OCI-LY7 (cell line): ENCODE measurements around the gene ARHGEF19. TPM values are rescaled to one million over a fixed set of nuclear protein-coding genes. Genes with fewer than 3 reads are reported as not detected.

Experiments used
- BruUV-seq: library from RNA; stranded (reverse); fragments of 400-500 nt; replicated peaks from 2 replicates; lab custom pipeline; 2021; lab: Mats Ljungman, UMichigan
- CTCF ChIA-PET: fragments of 300-600 bp; sonication (Branson Sonifier 250); formaldehyde crosslinking; loops from one replicate; lab custom pipeline; 2022; ENCODE audit warnings: antibody characterized with exemption; ENCODE audit not compliant: unreplicated experiment; lab: Charles Lee
- POLR2A ChIA-PET: fragments of 300-600 bp; sonication (Branson Sonifier 250); formaldehyde crosslinking; loops from one replicate; lab custom pipeline; 2022; ENCODE audit warnings: antibody characterized with exemption; lab: Charles Lee
- DNase-seq: peaks from one replicate; pipeline ENCODE4 v3.0.0-alpha.2; 2015; ENCODE audit warnings: low spot score
- H2AFZ ChIP-seq: fragments of 200-600 bp; sonication (generic), shearing (Covaris generic); 2 replicates; pipeline ENCODE4 v1.6.1; 2014; ENCODE audit warnings: mild to moderate bottlenecking, antibody characterized with exemption, low read length, moderate library complexity
- H3K27ac ChIP-seq: fragments of 200-600 bp; sonication (generic); 2 replicates; pipeline ENCODE4 v1.5.1; 2014; ENCODE audit warnings: mixed run types, low read depth, mild to moderate bottlenecking, moderate library complexity, low read length, inconsistent platforms; ENCODE audit not compliant: poor library complexity, severe bottlenecking
- H3K36me3 ChIP-seq: fragments of 200-600 bp; sonication (generic); 2 replicates; pipeline ENCODE4 v1.6.1; 2014; ENCODE audit warnings: mild to moderate bottlenecking, antibody characterized with exemption, low read length, moderate library complexity, mixed read lengths; ENCODE audit not compliant: insufficient read depth
- H3K4me1 ChIP-seq: fragments of 200-600 bp; sonication (generic); 2 replicates; pipeline ENCODE4 v1.5.1; 2014; ENCODE audit warnings: mild to moderate bottlenecking, low read length; ENCODE audit not compliant: insufficient read depth, poor library complexity, severe bottlenecking
- H3K4me2 ChIP-seq: fragments of 200-600 bp; sonication (generic); 2 replicates; pipeline ENCODE4 v1.6.1; 2014; ENCODE audit warnings: mild to moderate bottlenecking, low read length
- H3K4me3 ChIP-seq: fragments of 200-600 bp; sonication (generic); 2 replicates; pipeline ENCODE4 v1.5.1; 2014; ENCODE audit warnings: mild to moderate bottlenecking, low read depth, low read length; ENCODE audit not compliant: poor library complexity, severe bottlenecking
- H3K79me2 ChIP-seq: fragments of 200-600 bp; sonication (generic); 2 replicates; pipeline ENCODE4 v1.6.1; 2016; ENCODE audit warnings: low read depth, mild to moderate bottlenecking, low read length, moderate library complexity, mixed read lengths; ENCODE audit not compliant: insufficient read depth
- H3K9me2 ChIP-seq: fragments of 200-600 bp; sonication (generic); 2 replicates; pipeline ENCODE4 v1.6.1; 2016; ENCODE audit warnings: mild to moderate bottlenecking, low read length, mixed read lengths; ENCODE audit not compliant: insufficient read depth
- H3K9me3 ChIP-seq: fragments of 200-600 bp; sonication (generic); 2 replicates; pipeline ENCODE4 v1.6.1; 2014; ENCODE audit warnings: mild to moderate bottlenecking, mixed run types, low read length, mixed read lengths
- H4K20me1 ChIP-seq: fragments of 200-600 bp; sonication (generic); 2 replicates; pipeline ENCODE4 v1.6.1; 2014; ENCODE audit warnings: mild to moderate bottlenecking, antibody characterized with exemption, low read length, moderate library complexity, mixed read lengths; ENCODE audit not compliant: insufficient read depth
- EZH2phosphoT487 ChIP-seq: fragments of 200-600 bp; sonication (generic); IDR thresholded peaks from 2 replicates; pipeline ENCODE4 v1.6.1; 2018; ENCODE audit warnings: low read depth, borderline replicate concordance, mild to moderate bottlenecking, mixed run types, antibody characterized with exemption, low read length, moderate library complexity, mixed read lengths
- intact Hi-C: fragments of 100-400 bp; cut with micrococcal nuclease; formaldehyde crosslinking; loops from one replicate; pipeline ENCODE4 v1.10.0; 2022; ENCODE audit not compliant: unreplicated experiment
- total RNA-seq, 2 experiments: library from RNA; depleted of rRNA in 1 of 2; stranded (reverse); fragments of >200 nt in 1 of 2; shearing (Covaris generic) in 1 of 2; gene quantifications; 2 replicates each; pipeline ENCODE4 v1.2.3, GENCODE V29; 2014 to 2022
- TF ChIP-seq, protein P1 (sequence below): fragments of 200-600 bp; sonication (generic); conservative IDR thresholded peaks from 2 replicates; pipeline ENCODE4 v1.5.1; 2014; ENCODE audit warnings: mild to moderate bottlenecking, antibody characterized with exemption, low read length, moderate library complexity, mixed read lengths

Gene ARHGEF19
- total RNA-seq, 2 experiments from 2014 or later, result 2.7 to 6.2 TPM

DNA sequence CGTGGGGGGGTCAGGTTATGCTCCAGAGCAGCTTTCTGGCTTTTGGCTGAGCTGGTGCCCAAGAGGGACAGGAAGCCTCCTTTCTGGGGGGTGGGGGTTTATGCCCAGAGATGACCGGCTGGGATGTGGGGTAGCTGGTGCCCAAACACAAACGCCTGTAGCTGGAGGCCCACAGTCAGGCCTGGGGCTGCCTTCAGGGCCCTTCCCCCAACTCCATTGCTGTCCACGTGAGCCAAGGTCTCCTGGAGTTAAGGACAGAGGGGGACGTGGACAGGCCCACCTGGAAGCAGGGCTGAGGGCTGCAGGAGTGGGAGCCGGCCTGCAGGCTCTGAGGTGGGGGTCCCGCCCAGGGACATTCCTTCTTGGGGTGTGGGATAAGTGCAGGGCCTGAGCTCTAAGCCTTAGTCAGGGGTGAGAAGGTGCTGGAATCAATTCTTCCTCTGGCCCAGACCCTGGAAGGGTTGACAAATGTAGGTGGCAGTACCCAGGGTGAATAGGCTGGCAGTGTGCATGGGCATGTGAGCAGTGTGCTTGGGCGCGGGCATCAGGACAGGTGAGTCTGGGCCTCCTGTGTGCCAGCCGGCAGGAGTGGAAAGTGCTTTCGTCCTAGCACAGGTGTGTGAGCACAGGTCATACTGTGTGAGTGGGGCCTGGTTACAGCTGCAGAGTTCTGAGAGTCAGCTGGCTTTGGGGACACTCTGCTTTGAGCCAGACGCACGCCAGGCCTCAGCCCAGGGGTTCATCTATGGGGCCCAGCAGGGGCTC lies 17.7 kb upstream of the ARHGEF19 start:
- Histone ChIP-seq H3K4me3 (no peak overlapping the region), H3K79me2 (no peaks in the 10 kb centered on the region), H3K4me1 (no peaks in the 10 kb centered on the region), H3K27ac (no peak overlapping the region), H4K20me1 (no peaks in the 10 kb centered on the region), H2AFZ (no peak overlapping the region), H3K9me2 (no peaks in the 10 kb centered on the region), H3K4me2 (no peak overlapping the region), H3K9me3 (no peaks in the 10 kb centered on the region), H3K36me3 (no peaks in the 10 kb centered on the region)
- ChIA-PET CTCF (no interaction called here), POLR2A (interaction anchor here (0.8 kb wide), 1 partner anchor 19 kb away, joined by 3 read pairs; no protein-coding TSS in a partner anchor)
- no TSS peak for BruUV-seq
- TF ChIP-seq EZH2phosphoT487, result no peak
- TF ChIP-seq, protein P1, sequence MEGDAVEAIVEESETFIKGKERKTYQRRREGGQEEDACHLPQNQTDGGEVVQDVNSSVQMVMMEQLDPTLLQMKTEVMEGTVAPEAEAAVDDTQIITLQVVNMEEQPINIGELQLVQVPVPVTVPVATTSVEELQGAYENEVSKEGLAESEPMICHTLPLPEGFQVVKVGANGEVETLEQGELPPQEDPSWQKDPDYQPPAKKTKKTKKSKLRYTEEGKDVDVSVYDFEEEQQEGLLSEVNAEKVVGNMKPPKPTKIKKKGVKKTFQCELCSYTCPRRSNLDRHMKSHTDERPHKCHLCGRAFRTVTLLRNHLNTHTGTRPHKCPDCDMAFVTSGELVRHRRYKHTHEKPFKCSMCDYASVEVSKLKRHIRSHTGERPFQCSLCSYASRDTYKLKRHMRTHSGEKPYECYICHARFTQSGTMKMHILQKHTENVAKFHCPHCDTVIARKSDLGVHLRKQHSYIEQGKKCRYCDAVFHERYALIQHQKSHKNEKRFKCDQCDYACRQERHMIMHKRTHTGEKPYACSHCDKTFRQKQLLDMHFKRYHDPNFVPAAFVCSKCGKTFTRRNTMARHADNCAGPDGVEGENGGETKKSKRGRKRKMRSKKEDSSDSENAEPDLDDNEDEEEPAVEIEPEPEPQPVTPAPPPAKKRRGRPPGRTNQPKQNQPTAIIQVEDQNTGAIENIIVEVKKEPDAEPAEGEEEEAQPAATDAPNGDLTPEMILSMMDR, result no peak
- DNase-seq, result no peak
- intact Hi-C loops, result no loop called here

DNA sequence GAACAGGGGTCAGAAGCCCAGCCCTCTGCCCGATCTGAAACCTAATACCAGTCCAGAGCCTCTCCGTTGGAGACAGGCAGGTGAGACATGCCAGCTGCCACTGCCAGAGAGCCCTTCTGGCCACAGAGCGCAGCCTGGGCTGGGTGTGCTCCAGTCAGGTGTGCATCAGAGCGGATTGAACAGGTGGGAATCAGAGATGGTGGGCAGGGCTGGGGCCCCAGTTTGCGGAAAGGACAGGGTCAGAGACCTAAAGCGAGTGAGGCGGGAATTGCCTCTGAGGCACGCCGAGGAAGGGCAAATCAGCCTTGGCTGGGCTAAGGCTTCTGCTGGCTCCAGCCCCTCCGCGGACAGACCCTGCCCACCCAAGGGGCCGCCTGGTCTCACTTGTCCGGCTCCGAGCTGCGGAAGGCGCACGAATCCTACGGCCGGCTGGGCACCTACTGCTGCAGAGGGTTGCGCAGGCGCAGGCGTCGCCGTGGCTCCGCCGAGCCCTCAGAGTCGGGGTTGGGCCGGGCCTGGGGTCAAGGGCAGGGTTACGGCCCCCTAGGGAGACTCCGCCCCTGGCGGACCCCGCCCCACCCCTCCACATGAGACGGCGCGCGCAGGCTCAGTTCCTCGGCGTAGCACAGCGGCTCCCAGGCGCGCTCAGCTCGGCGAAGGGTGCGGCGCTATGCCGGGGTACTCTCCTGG lies 14.2 kb upstream of the ARHGEF19 start:
- intact Hi-C loops, result no loop called here
- TF ChIP-seq, protein P1, result no peak
- no peak for TF ChIP-seq EZH2phosphoT487
- Histone ChIP-seq H3K4me1 (no peaks in the 10 kb centered on the region), H3K27ac (no peak overlapping the region), H3K79me2 (no peaks in the 10 kb centered on the region), H3K9me3 (no peaks in the 10 kb centered on the region), H3K36me3 (no peaks in the 10 kb centered on the region), H3K4me2 (no peak overlapping the region), H3K4me3 (no peak overlapping the region), H2AFZ (no peak overlapping the region), H4K20me1 (no peaks in the 10 kb centered on the region), H3K9me2 (no peaks in the 10 kb centered on the region)
- no TSS peak for BruUV-seq
- ChIA-PET POLR2A (no interaction called here), CTCF (no interaction called here)
- DNase-seq, result no peak

GRCh38 chr1:16226129-16226489 lies 13.7 kb upstream of the ARHGEF19 start:
- Histone ChIP-seq H3K4me2 (no peak overlapping the region), H3K36me3 (no peaks in the 10 kb centered on the region), H3K27ac (no peak overlapping the region), H3K4me3 (no peak overlapping the region), H3K4me1 (no peaks in the 10 kb centered on the region), H3K9me3 (no peaks in the 10 kb centered on the region), H3K79me2 (no peaks in the 10 kb centered on the region), H3K9me2 (no peaks in the 10 kb centered on the region), H4K20me1 (no peaks in the 10 kb centered on the region), H2AFZ (no peak overlapping the region)
- BruUV-seq, result no TSS peak
- POLR2A ChIA-PET, result no interaction called here
- no peak for TF ChIP-seq EZH2phosphoT487
- TF ChIP-seq, protein P1, result no peak
- DNase-seq, result no peak
- intact Hi-C loops, result no loop called here
- CTCF ChIA-PET, result interaction anchor here (0.6 kb wide), 1 partner anchor 24 kb away, joined by 5 read pairs; no protein-coding TSS in a partner anchor
